HG03066 (cell line): ENCODE results near the gene WRNIP1.
"Not testable (repeated sequence)": the region's sequence is repeated elsewhere in the genome, so short reads cannot be mapped to it uniquely, and the experiment has no call there.

ENCODE experiments used
- ATAC-seq: cut with Tn5 transposase; IDR thresholded peaks from one replicate; pipeline ENCODE4 v1.9.1; 2021; ENCODE audit warnings: low read depth; ENCODE audit not compliant: unreplicated experiment

The WRNIP1 gene

GRCh38 chr6:2782825-2783187 lies 17.6 kb downstream of the WRNIP1 start:
- no peak for ATAC-seq

GRCh38 chr6:2783188-2783963 lies 18.2 kb downstream of the WRNIP1 start:
- ATAC-seq: no peak

GRCh38 chr6:2784061-2784460 lies 18.9 kb downstream of the WRNIP1 start:
- no peak for ATAC-seq

GRCh38 chr6:2784930-2785329 lies 19.7 kb downstream of the WRNIP1 start:
- no peak for ATAC-seq

GRCh38 chr6:2786269-2786668 lies 21.1 kb downstream of the WRNIP1 start:
- no peak for ATAC-seq

GRCh38 chr6:2790588-2791449 lies 25.6 kb downstream of the WRNIP1 start:
- peak; percentile 73 for ATAC-seq

GRCh38 chr6:2791450-2791974 lies 26.3 kb downstream of the WRNIP1 start:
- no peak for ATAC-seq

GRCh38 chr6:2792330-2793110 lies 27.3 kb downstream of the WRNIP1 start:
- no peak for ATAC-seq

- no peak for ATAC-seq
Observed at GRCh38 chr6:2793534-2794151, 28.4 kb downstream of the WRNIP1 start.

GRCh38 chr6:2794171-2794730 lies 29.1 kb downstream of the WRNIP1 start:
- no peak for ATAC-seq

GRCh38 chr6:2795162-2795561 lies 30.0 kb downstream of the WRNIP1 start:
- no peak for ATAC-seq

- ATAC-seq: no peak
Observed at GRCh38 chr6:2795956-2796355, 30.8 kb downstream of the WRNIP1 start.

GRCh38 chr6:2796861-2797260 lies 31.7 kb downstream of the WRNIP1 start:
- ATAC-seq: no peak

GRCh38 chr6:2797564-2798031 lies 32.4 kb downstream of the WRNIP1 start:
- ATAC-seq: no peak

- ATAC-seq: no peak
Observed at GRCh38 chr6:2798586-2799134, 33.5 kb downstream of the WRNIP1 start.

GRCh38 chr6:2799936-2800527 lies 34.8 kb downstream of the WRNIP1 start:
- ATAC-seq: no peak

- ATAC-seq: no peak
Observed at GRCh38 chr6:2800552-2801316, 35.5 kb downstream of the WRNIP1 start.

- ATAC-seq: not testable (repeated sequence)
Observed at GRCh38 chr6:2801687-2802086, 36.5 kb downstream of the WRNIP1 start.
